SK-N-SH (cell line): ENCODE data around the gene KLF17. TPM values are rescaled to one million over a fixed set of nuclear protein-coding genes. Genes with fewer than 3 reads are reported as not detected.

Source experiments
- CTCF ChIA-PET: fragments of 300-600, 350-600 bp; formaldehyde crosslinking; extraction: SDS; loops from one replicate; lab custom pipeline; 2021; lab: Yijun Ruan, JAX
- POLR2A ChIA-PET: fragments of 350-600 bp; sonication (Branson Sonifier 250); formaldehyde crosslinking; extraction: SDS; loops from one replicate; lab custom pipeline; 2020; ENCODE audit warnings: antibody characterized with exemption, inconsistent platforms; lab: Yijun Ruan, JAX
- DNase-seq: peaks from one replicate; pipeline ENCODE4 v3.0.0; 2012
- H2AFZ ChIP-seq: fragments of 200-600 bp; sonication (generic); 2 replicates; pipeline ENCODE4 v1.8.1; 2016; ENCODE audit warnings: antibody characterized with exemption, mild to moderate bottlenecking, low read depth
- H3F3A ChIP-seq: fragments of 200-600 bp; sonication (generic); replicated peaks from 2 replicates; pipeline ENCODE3; 2016; ENCODE audit warnings: antibody characterized with exemption, mild to moderate bottlenecking; ENCODE audit not compliant: insufficient read depth
- H3K27ac ChIP-seq, 2 experiments: fragments of 200-500 bp in 1 of 2; fragments of 200-600 bp in 1 of 2; sonication (Bioruptor generic) in 1 of 2; sonication (generic), shearing (Covaris generic) in 1 of 2; 2 replicates each; pipeline versions ENCODE4 v1.5.1 to v1.6.1; 2014 to 2016; ENCODE audit warnings: low read depth in 2 of 2, inconsistent platforms in 1 of 2, low read length in 1 of 2, mild to moderate bottlenecking in 1 of 2, mixed read lengths in 1 of 2
- H3K27me3 ChIP-seq: fragments of 200-600 bp; sonication (generic), shearing (Covaris generic); 2 replicates; pipeline ENCODE4 v1.6.1; 2016; ENCODE audit warnings: mixed run types; ENCODE audit not compliant: insufficient read depth
- H3K36me3 ChIP-seq, 2 experiments: fragments of 200-500 bp in 1 of 2; fragments of 200-600 bp in 1 of 2; sonication (Bioruptor generic) in 1 of 2; sonication (generic) in 1 of 2; replicated peaks in 1 of 2; 2 replicates each; pipeline versions ENCODE3 to v1.5.1; 2014 to 2016; ENCODE audit warnings: low read length in 1 of 2, mild to moderate bottlenecking in 1 of 2; ENCODE audit not compliant: insufficient read depth in 2 of 2, control insufficient read depth in 1 of 2
- H3K4me1 ChIP-seq, 2 experiments: fragments of 200-500 bp in 1 of 2; fragments of 200-600 bp in 1 of 2; sonication (Bioruptor generic) in 1 of 2; sonication (generic), shearing (Covaris generic) in 1 of 2; 2 replicates each; pipeline versions ENCODE4 v1.5.1 to v1.6.1; 2014 to 2016; ENCODE audit warnings: low read depth in 1 of 2, low read length in 1 of 2, mixed run types in 1 of 2; ENCODE audit not compliant: insufficient read depth in 2 of 2, control insufficient read depth in 1 of 2
- H3K4me2 ChIP-seq: fragments of 200-600 bp; sonication (generic), shearing (Covaris generic); 2 replicates; pipeline ENCODE4 v1.6.1; 2017; ENCODE audit warnings: mixed run types
- H3K4me3 ChIP-seq, 2 experiments: fragments of 200-500 bp in 1 of 2; fragments of 200-600 bp in 1 of 2; sonication (Bioruptor generic) in 1 of 2; sonication (generic), shearing (Covaris generic) in 1 of 2; 2 replicates each; pipeline versions ENCODE4 v1.5.1 to v1.8.1; 2014 to 2016; ENCODE audit warnings: low read depth in 2 of 2, inconsistent platforms in 1 of 2, low read length in 1 of 2, mild to moderate bottlenecking in 1 of 2, mixed read lengths in 1 of 2, moderate library complexity in 1 of 2
- H3K79me2 ChIP-seq: fragments of 200-600 bp; sonication (generic); 2 replicates; pipeline ENCODE4 v1.8.1; 2017; ENCODE audit warnings: mild to moderate bottlenecking; ENCODE audit not compliant: insufficient read depth
- H3K9ac ChIP-seq: fragments of 200-600 bp; sonication (generic); 2 replicates; pipeline ENCODE4 v1.6.1; 2017; ENCODE audit warnings: mixed run types
- H3K9me2 ChIP-seq: fragments of 200-600 bp; sonication (generic); 2 replicates; pipeline ENCODE4 v1.6.1; 2017; ENCODE audit warnings: mixed run types
- H3K9me3 ChIP-seq: fragments of 200-600 bp; sonication (generic); 2 replicates; pipeline ENCODE4 v1.6.1; 2017; ENCODE audit warnings: mixed run types, mild to moderate bottlenecking, moderate library complexity
- H4K20me1 ChIP-seq: fragments of 200-600 bp; sonication (generic); 2 replicates; pipeline ENCODE4 v1.6.1; 2017; ENCODE audit warnings: mild to moderate bottlenecking, mixed run types; ENCODE audit not compliant: insufficient read depth
- EP300 ChIP-seq, 2 experiments: IDR thresholded peaks; 2 replicates each; pipeline versions ENCODE4 v1.4.0 to v1.6.1; 2012; ENCODE audit warnings: borderline replicate concordance in 1 of 2, low read depth in 1 of 2, low read length in 1 of 2
- FOSL2 ChIP-seq: IDR thresholded peaks from 2 replicates; pipeline ENCODE4 v1.4.0; 2012; ENCODE audit warnings: low read depth, mild to moderate bottlenecking, moderate library complexity, borderline replicate concordance
- FOXJ3 ChIP-seq: sonication (generic); formaldehyde crosslinking; IDR thresholded peaks from 2 replicates; pipeline ENCODE4 v1.5.1; 2020; ENCODE audit warnings: mild to moderate bottlenecking, missing genetic modification reagents
- GATA2 ChIP-seq: sonication (generic); formaldehyde crosslinking; IDR thresholded peaks from 2 replicates; pipeline ENCODE4 v1.5.0; 2020; ENCODE audit warnings: mild to moderate bottlenecking, missing genetic modification reagents
- JUND ChIP-seq: IDR thresholded peaks from 2 replicates; pipeline ENCODE4 v1.4.0; 2012
- NRF1 ChIP-seq: IDR thresholded peaks from 2 replicates; pipeline ENCODE4 v1.6.1; 2012; ENCODE audit warnings: low read depth, mild to moderate bottlenecking, low read length
- RXRA ChIP-seq: IDR thresholded peaks from 2 replicates; pipeline ENCODE4 v1.4.0; 2012; ENCODE audit warnings: low read depth, mild to moderate bottlenecking, borderline replicate concordance
- TEAD4 ChIP-seq: IDR thresholded peaks from 2 replicates; pipeline ENCODE4 v1.4.0; 2012; ENCODE audit warnings: mild to moderate bottlenecking, borderline replicate concordance; ENCODE audit not compliant: insufficient read depth
- ZBTB33 ChIP-seq: IDR thresholded peaks from 2 replicates; pipeline ENCODE4 v1.4.0; 2012; ENCODE audit warnings: low read depth, borderline replicate concordance
- WGBS: methylation state at CpG from one replicate; pipeline ENCODE4 v1.1.6; 2017; ENCODE audit warnings: low lambda C conversion rate; 5-methylcytosine and 5-hydroxymethylcytosine counted together
- polyA plus RNA-seq, 3 experiments: library from polyadenylated mRNA; depleted of rRNA; stranded (reverse); fragments of >200 nt; gene quantifications; 2 replicates each; pipeline ENCODE4 v1.2.3, GENCODE V29; 2012
- TF ChIP-seq, protein P1 (sequence below): IDR thresholded peaks from 2 replicates; pipeline ENCODE4 v1.4.0; 2012; ENCODE audit warnings: low read depth

KLF17 gene
- polyA plus RNA-seq, 1 of the 3 experiments (the other 2 are of a cell fraction), result 0.21 TPM

GRCh38 chr1:44079566-44079965 lies 39.1 kb upstream of the KLF17 start:
- no peak overlapping the region for H3K27ac ChIP-seq
- no peaks in the 10 kb centered on the region for H3F3A ChIP-seq
- H4K20me1 ChIP-seq, result no peaks in the 10 kb centered on the region
- H3K9ac ChIP-seq, result no peak overlapping the region
- DNase-seq, result no peak
- H3K36me3 ChIP-seq, result no peaks in the 10 kb centered on the region
- H3K9me3 ChIP-seq, result no peaks in the 10 kb centered on the region
- H3K4me1 ChIP-seq, result peaks cover 0 to 5% of the 10 kb centered on the region in 2 experiments; a peak in 1 of 4 replicates
- 95% methylated on average over 4 of the region's 4 CpGs for WGBS
- CTCF ChIA-PET, result interaction anchor here (1.0 kb wide), 1 partner anchor 515 kb away, joined by 3 read pairs; no protein-coding TSS in a partner anchor
- H3K4me3 ChIP-seq, result no peak overlapping the region
- POLR2A ChIA-PET, result no interaction called here
- H3K9me2 ChIP-seq, result no peaks in the 10 kb centered on the region
- H3K4me2 ChIP-seq, result no peak overlapping the region
- no peaks in the 10 kb centered on the region for H3K79me2 ChIP-seq
- H2AFZ ChIP-seq, result no peak overlapping the region
- TF ChIP-seq ZBTB33, result no peak
- no peak for TF ChIP-seq FOXJ3 (CRISPR knock-in tag)
- no peak for TF ChIP-seq TEAD4
- TF ChIP-seq, all 33 proteins: peak for 0
- no peaks in the 10 kb centered on the region for H3K27me3 ChIP-seq

DNA sequence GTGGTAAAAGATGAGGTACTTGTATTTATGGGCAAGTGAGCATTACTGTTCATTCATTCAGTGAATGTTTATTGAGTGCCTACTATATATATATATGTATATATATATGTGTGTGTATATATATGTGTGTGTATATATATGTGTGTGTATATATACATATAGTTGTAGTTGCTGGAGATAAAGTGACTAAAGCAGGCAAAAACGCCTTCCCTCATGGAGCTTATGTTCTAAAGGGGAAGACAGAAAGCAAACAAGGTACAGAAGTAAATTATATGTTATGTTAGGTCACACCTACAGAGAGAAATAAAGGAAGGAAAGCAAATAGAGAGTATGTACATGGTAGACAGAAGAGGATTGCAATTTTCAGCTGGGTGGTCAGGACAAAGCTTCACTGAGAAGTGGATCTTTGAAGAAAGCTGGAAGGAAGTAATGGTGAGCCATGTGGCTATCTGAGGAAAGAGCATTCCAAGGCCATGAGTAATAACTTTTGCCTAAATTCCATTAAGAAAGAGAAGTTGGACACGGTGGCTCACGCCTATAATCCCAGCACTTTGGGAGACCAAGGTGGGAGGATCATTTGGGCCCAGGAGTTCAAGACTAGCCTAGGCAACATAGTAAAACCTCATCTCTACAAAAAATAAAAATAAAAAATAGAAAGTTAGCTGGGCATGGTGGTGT lies 33.5 kb upstream of the KLF17 start:
- CTCF ChIA-PET, result no interaction called here
- no peaks in the 10 kb centered on the region for H4K20me1 ChIP-seq
- no peaks in the 10 kb centered on the region for H3K79me2 ChIP-seq
- no peak overlapping the region for H2AFZ ChIP-seq
- no peaks in the 10 kb centered on the region for H3K4me1 ChIP-seq
- TF ChIP-seq JUND, result peak; percentile 50; the same call in 1 of the 2 replicates
- TF ChIP-seq RXRA, result no peak
- TF ChIP-seq GATA2, result no peak
- peak; percentile 40; the same call in 1 of the 2 replicates for TF ChIP-seq FOSL2
- TF ChIP-seq EP300 (IDR thresholded peaks at IDR 0.05; ENCODE audit: borderline replicate concordance in 1 of 2, low read depth in 1 of 2, low read length in 1 of 2), result no peak
- TF ChIP-seq NRF1, result no peak
- TF ChIP-seq, protein P1, sequence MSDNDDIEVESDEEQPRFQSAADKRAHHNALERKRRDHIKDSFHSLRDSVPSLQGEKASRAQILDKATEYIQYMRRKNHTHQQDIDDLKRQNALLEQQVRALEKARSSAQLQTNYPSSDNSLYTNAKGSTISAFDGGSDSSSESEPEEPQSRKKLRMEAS, result peak; percentile 47; the same call in 1 of the 2 replicates
- no peaks in the 10 kb centered on the region for H3K27me3 ChIP-seq
- no peak overlapping the region; a peak in 1 of 4 replicates for H3K27ac ChIP-seq
- H3K9ac ChIP-seq, result no peak overlapping the region
- H3K4me2 ChIP-seq, result no peak overlapping the region
- H3K9me2 ChIP-seq, result no peaks in the 10 kb centered on the region
- POLR2A ChIA-PET, result no interaction called here
- no peaks in the 10 kb centered on the region for H3F3A ChIP-seq
- WGBS, result 62% methylated on average over 3 of the region's 3 CpGs
- no peaks in the 10 kb centered on the region for H3K9me3 ChIP-seq
- no peaks in the 10 kb centered on the region for H3K36me3 ChIP-seq
- no peak for DNase-seq
- H3K4me3 ChIP-seq, result no peak overlapping the region
